HL-60 (cell line): ENCODE results near the gene TSHZ2.

Source experiments
- CTCF ChIP-seq: IDR thresholded peaks from one replicate; pipeline ENCODE4 v1.5.1; 2011; ENCODE audit warnings: low read length, control low read depth, inconsistent platforms; ENCODE audit not compliant: insufficient read depth
- POLR2AphosphoS5 ChIP-seq: IDR thresholded peaks from 2 replicates; pipeline ENCODE4 v1.6.1; 2012; ENCODE audit warnings: low read depth
- REST ChIP-seq: IDR thresholded peaks from 2 replicates; pipeline ENCODE4 v1.6.1; 2012; ENCODE audit warnings: low read depth; ENCODE audit not compliant: insufficient replicate concordance
- SPI1 ChIP-seq: IDR thresholded peaks from 2 replicates; pipeline ENCODE4 v1.6.1; 2012; ENCODE audit warnings: low read depth, mild to moderate bottlenecking, borderline replicate concordance

DNA sequence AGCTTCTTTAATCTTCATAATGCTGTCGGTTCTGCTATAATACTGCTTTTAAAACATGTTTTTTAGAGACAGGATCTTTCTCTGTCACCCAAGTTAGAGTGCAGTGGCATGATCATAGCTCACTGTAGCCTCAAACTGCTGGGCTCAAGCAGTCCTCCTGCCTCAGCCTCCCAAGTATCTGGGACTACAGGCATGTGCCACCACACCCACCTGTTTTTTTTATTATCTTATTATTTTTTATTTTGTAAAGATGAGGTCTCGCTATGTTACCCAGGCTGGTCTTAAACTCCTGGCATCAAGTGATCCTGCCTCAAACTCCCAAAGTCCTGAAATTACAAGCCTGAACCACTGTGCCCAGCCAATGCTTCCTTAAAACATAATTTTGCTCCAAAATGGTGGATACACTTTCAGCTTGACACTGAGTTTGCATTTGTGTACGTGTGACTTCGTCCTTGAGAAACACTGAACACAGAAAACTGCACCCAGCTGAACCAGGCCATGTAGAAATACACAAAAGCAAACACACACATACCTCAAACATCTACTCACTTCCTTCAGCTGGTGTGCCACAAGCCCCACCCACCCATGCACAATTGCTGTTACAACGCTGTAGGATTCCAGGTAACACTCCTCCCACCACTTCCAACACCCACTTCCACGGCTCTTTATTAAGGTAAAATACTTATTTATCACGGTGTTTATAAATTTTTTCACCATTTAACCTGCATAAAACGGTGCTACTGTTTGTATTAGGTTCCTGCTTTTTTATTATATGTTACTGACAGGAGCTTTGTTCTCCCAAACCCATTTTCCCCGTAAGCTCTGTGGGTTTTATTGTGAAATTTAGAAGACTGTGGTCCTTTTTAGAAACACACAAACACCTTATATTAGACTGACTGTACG is 109.1 kb downstream of the TSHZ2 start:
- TF ChIP-seq CTCF, result no peak
- no peak for TF ChIP-seq POLR2AphosphoS5
- no peak for TF ChIP-seq REST
- no peak for TF ChIP-seq SPI1
